Aorta (tissue), 5 donors: ENCODE measurements around the gene FAIM2. TPM values are rescaled to one million over a fixed set of nuclear protein-coding genes. Genes with fewer than 3 reads are reported as not detected.
A peak's percentile ranks its signal among the peaks of the same experiment; 100 is the strongest.

ENCODE experiments used
- ATAC-seq: fragments of 200-7000 bp; cut with Tn5 transposase; one replicate; pipeline ENCODE4 v1.9.1; 2022; ENCODE audit warnings: moderate library complexity; ENCODE audit not compliant: low FRiP score
- DNase-seq, 2 donors: peaks; one replicate each; pipeline ENCODE4 v3.0.0-alpha.2; 2020
- H3K27ac ChIP-seq, 2 donors: one replicate each; pipeline ENCODE4 v1.5.1; 2013; ENCODE audit warnings: low read length in 2 of 2, mild to moderate bottlenecking in 2 of 2, moderate library complexity in 2 of 2, control low read depth in 1 of 2, inconsistent platforms in 1 of 2, low read depth in 1 of 2
- H3K27me3 ChIP-seq, 2 donors: one replicate each; pipeline ENCODE4 v1.6.1; 2013; ENCODE audit warnings: control low read depth in 1 of 2, low read length in 1 of 2, mild to moderate bottlenecking in 1 of 2, moderate library complexity in 1 of 2; ENCODE audit not compliant: insufficient read depth in 2 of 2, control insufficient read depth in 1 of 2
- H3K36me3 ChIP-seq, 2 donors: one replicate each; pipeline ENCODE4 v1.6.1; 2013; ENCODE audit warnings: control low read depth in 1 of 2, low read length in 1 of 2, mild to moderate bottlenecking in 1 of 2; ENCODE audit not compliant: insufficient read depth in 2 of 2, control insufficient read depth in 1 of 2
- H3K4me1 ChIP-seq, 2 donors: one replicate each; pipeline ENCODE4 v1.6.1; 2013; ENCODE audit warnings: low read length in 2 of 2, control low read depth in 1 of 2, mild to moderate bottlenecking in 1 of 2, moderate library complexity in 1 of 2; ENCODE audit not compliant: insufficient read depth in 2 of 2, control insufficient read depth in 1 of 2
- H3K4me3 ChIP-seq, 2 donors: one replicate each; pipeline ENCODE4 v1.5.1; 2013; ENCODE audit warnings: low read length in 2 of 2, control low read depth in 1 of 2, mild to moderate bottlenecking in 1 of 2
- H3K9me3 ChIP-seq: one replicate; pipeline ENCODE4 v1.6.1; 2013; ENCODE audit warnings: mild to moderate bottlenecking, low read length; ENCODE audit not compliant: control insufficient read depth
- WGBS, 2 donors: extraction: QIAGEN DNeasy Blood & Tissue Kit; methylation state at CpG; one replicate each; pipeline ENCODE4 v1.1.7; 2013; 5-methylcytosine and 5-hydroxymethylcytosine counted together
- intact Hi-C, 2 donors: fragments of 100-400 bp; cut with DNase I; formaldehyde crosslinking; loops; one replicate each; pipeline versions ENCODE4 v1.14.2 to v1.15.0; 2022
- polyA plus RNA-seq, 2 donors: library from polyadenylated mRNA; stranded (reverse); fragments of 200-250 nt; gene quantifications; one replicate each; pipeline ENCODE4 v1.2.3, GENCODE V29; 2013
- total RNA-seq, 2 donors: library from RNA; stranded (reverse); fragmentation: NEBNext Ultra II Directional; extraction: Animal tissue kit (Norgen Biotek cat#: 25700); gene quantifications; one replicate each; pipeline ENCODE4 v1.2.1, GENCODE V29; 2021
- donor health status: healthy with polysubstance abuse.
- donor health status: Bipolar disorder and iron deficiency.
- donor health status: DM: no; HTN: no; CAD: no.
- donor health status: DM: no; HTN: no; CAD: no.
- donor health status: DM: yes; HTN: yes; CAD: no.

Gene FAIM2
- total and polyA plus RNA-seq, 4 donors: 0.05 to 16.4 (median 0.58) TPM; not detected in 1

DNA sequence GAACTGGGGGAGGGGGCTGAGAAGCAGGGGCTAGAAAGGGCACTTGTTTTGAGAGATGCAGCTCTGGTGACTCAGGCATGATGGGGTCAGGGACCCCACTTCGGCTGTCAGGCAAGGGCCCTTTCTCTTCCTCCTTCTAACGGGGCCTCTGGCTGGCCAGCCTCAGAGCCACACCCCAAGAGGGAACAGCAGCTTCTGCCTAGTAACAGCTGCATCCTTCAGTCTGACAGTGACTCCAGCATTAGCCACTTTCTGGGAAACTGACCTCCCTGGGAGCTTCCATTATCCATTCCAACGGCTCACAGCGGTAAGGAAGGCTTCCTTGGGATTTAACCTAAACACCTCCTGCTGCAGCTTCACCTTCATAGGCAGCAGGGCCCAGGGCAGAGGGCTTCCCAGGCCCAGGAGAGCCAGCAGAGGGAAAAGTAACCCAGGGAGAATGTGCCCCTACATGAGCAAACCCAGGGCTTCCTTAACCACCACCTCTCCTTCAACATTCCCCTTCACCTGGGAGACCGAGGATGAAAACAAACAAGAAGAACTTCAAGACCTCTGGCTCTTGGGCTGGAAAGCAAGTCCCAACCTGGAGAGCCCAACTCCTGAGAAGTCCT is 78.2 kb downstream of the FAIM2 start:
- intact Hi-C loops: loop anchor here in 1 of 2 donors (5.0 kb wide), 1 partner anchor 53 kb away; no protein-coding TSS in a partner anchor
- Histone ChIP-seq H3K27me3 (no peaks in the 10 kb centered on the region), H3K4me1 (peaks cover 0 to 2% of the 10 kb centered on the region in 2 donors), H3K9me3 (no peaks in the 10 kb centered on the region), H3K36me3 (no peaks in the 10 kb centered on the region), H3K27ac (no peak overlapping the region), H3K4me3 (no peak overlapping the region)
- no peak for ATAC-seq
- DNase-seq: peak in 1 of 2 donors; percentile 79
- WGBS, 2 donors: 47 to 51% methylated on average over 5 of the region's 5 CpGs

DNA sequence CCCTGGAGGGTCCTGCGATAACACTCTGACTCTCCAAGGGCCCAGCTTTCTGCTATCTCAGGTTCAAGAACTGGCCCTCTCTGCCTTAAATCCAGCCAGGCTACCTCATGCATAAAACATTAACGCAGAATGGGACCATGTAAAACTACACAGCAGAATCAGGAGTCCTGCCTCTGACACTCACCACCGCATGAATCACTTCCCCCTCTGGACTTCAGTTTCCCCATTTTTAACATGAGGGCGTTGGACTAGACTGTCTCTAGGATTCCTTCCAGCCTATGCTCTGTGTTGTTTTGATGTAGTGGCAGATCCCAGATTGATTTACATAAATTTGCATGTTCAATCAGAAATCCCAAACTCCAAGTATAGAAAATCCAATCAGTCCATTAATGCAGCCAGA is 78.8 kb downstream of the FAIM2 start:
- DNase-seq (no peak), ATAC-seq (no peak)
- Histone ChIP-seq H3K27me3 (no peaks in the 10 kb centered on the region), H3K4me1 (peaks cover 0 to 2% of the 10 kb centered on the region in 2 donors), H3K9me3 (no peaks in the 10 kb centered on the region), H3K36me3 (no peaks in the 10 kb centered on the region), H3K4me3 (no peak overlapping the region), H3K27ac (no peak overlapping the region)
- 59 to 67% methylated on average over 4 of the region's 4 CpGs for WGBS, 2 donors
- intact Hi-C loops: loop anchor here in 1 of 2 donors (5.0 kb wide), 1 partner anchor 53 kb away; no protein-coding TSS in a partner anchor

DNA sequence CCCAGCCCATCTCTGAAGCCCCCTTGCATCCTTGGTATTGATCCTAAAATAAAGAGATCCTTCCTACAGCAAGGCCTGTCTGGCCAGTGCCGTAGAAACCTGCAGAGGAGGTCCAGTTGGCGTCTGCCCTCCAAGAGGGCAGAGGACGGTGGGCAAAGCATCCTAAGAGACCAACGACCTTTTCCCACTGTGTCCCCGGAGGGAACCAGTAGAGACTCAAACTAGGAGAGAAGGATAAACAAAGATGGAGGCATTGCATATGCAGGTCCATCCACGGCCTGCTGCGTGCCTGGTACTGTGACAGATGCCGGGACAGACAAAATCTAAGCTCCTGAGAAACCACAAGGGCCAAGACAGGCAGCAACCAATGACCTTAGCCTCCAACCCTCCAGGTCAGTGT is 79.3 kb downstream of the FAIM2 start:
- WGBS, 2 donors: 80 to 81% methylated on average over 8 of the region's 8 CpGs
- H3K27ac ChIP-seq: no peak overlapping the region

DNA sequence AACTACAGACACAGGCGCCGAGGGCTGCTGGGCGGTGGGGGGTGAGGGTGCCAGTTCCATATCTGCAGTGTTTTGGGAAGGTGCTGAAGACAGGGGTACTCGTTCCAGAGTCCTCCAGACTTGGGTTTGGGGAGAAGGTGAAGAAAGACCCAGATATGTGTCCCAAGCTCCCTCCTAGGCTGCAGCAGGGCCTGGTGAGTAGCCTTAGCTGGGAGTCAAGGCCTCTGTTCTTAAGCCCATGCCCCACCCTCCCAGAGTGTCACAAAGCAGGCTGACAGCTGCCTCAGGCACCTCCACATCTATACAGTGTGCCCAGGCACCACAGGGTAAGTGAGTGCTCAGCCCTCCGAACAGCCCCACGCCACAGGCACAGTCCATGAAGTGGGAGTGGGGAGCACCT is 79.7 kb downstream of the FAIM2 start:
- peaks cover 0 to 2% of the 10 kb centered on the region in 2 donors for H3K4me1 ChIP-seq
- H3K36me3 ChIP-seq: no peaks in the 10 kb centered on the region

More for the DNA sequence above, 79.3 kb downstream of the FAIM2 start:
- H3K4me3 ChIP-seq: no peak overlapping the region
- peaks cover 0 to 2% of the 10 kb centered on the region in 2 donors for H3K4me1 ChIP-seq
- no peaks in the 10 kb centered on the region for H3K9me3 ChIP-seq
- no peaks in the 10 kb centered on the region for H3K27me3 ChIP-seq
- no peak for ATAC-seq
- no peaks in the 10 kb centered on the region for H3K36me3 ChIP-seq
- intact Hi-C loops: no loop called here
- peak in 1 of 2 donors; percentile 67 for DNase-seq

GRCh38 chr12:49823350-49823749 is 80.3 kb downstream of the FAIM2 start:
- Histone ChIP-seq H3K27me3 (no peaks in the 10 kb centered on the region), H3K4me1 (peaks cover 0 to 2% of the 10 kb centered on the region in 2 donors), H3K36me3 (no peaks in the 10 kb centered on the region), H3K4me3 (no peak overlapping the region), H3K9me3 (no peaks in the 10 kb centered on the region), H3K27ac (no peak overlapping the region)
- DNase-seq: no peak
- 70 to 92% methylated on average over 1 of the region's 1 CpG for WGBS, 2 donors
- intact Hi-C loops: no loop called here
- no peak for ATAC-seq

More for the DNA sequence above, 79.7 kb downstream of the FAIM2 start:
- intact Hi-C loops: no loop called here
- Histone ChIP-seq H3K27me3 (no peaks in the 10 kb centered on the region), H3K9me3 (no peaks in the 10 kb centered on the region), H3K27ac (no peak overlapping the region), H3K4me3 (no peak overlapping the region)
- WGBS, 2 donors: 83 to 84% methylated on average over 6 of the region's 6 CpGs
- DNase-seq: peak in 1 of 2 donors; percentile 56
- no peak for ATAC-seq

DNA sequence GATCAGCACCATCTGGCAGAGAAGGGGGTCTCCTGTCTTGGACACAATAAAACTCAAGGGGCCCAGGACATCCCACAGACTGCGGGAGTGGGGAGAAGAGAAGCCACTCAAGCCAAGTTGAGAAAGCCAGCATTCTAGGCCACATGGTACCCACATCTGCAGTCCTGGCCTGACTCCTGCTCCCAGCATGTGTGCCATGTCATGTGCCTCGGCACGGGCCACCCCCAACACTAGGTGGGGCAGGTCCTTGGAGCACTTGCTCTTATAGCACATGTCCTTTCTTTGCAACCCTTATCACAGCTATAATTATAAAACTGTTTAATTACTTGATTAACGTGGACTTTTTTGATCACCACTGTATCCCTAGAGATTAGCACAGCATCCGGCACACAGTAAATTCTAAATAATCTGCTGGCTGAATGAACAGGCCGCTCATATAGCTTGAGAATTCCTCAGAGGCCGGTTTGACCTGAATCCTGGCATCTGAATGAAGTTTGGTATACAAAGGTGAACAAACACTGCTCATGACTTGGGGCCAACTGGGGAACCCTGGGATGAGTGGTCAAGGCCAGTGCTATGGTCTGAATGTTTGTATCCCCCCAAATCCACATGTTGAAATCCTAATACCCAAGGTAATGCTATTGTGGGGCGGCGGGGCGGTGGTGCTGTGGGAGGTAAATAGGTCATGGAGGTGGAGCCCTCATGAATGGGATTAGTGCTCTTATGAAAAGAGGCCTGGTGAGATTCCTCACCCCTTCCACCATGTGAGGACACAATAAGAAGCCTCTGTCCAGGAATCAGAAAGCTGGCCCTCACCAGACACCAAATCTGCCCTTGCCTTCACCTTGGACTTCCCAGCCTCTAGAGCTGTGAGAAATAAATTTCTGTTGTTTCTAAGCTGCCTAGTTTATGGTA is 82.1 kb downstream of the FAIM2 start:
- intact Hi-C loops: no loop called here
- DNase-seq (peak in 1 of 2 donors; percentile 63), ATAC-seq (no peak)
- no peaks in the 10 kb centered on the region for H3K36me3 ChIP-seq
- no peaks in the 10 kb centered on the region for H3K9me3 ChIP-seq
- no peak overlapping the region for H3K4me3 ChIP-seq
- H3K27me3 ChIP-seq: no peaks in the 10 kb centered on the region
- peaks cover 0 to 2% of the 10 kb centered on the region in 2 donors for H3K4me1 ChIP-seq
- no peak overlapping the region for H3K27ac ChIP-seq
- WGBS, 2 donors: 85 to 89% methylated on average over 10 of the region's 10 CpGs

DNA sequence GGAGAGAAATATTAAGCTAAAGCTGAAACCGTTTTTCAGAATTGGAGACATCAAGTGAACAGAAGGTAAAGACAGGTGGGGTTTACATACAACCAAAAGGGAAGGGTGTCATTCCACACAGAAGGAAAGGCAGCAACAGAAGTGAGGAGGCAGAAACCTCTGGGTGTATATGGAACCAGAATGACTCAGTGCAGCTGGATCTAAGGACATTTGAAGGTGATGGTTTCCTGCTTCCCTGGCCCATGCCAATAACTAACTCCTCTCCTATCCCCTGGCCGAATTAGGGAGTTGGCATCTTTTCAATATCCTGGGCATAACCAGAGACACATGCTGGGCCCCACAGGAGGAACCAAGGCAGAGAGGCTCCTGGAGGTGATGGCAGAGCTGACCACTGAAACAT is 83.9 kb downstream of the FAIM2 start:
- intact Hi-C loops: no loop called here
- H3K27me3 ChIP-seq: no peaks in the 10 kb centered on the region
- 45 to 51% methylated on average over 2 of the region's 2 CpGs for WGBS, 2 donors
- ATAC-seq (no peak), DNase-seq (no peak)
- no peaks in the 10 kb centered on the region for H3K9me3 ChIP-seq
- H3K4me1 ChIP-seq: no peaks in the 10 kb centered on the region
- no peak overlapping the region for H3K27ac ChIP-seq
- no peak overlapping the region for H3K4me3 ChIP-seq
- H3K36me3 ChIP-seq: no peaks in the 10 kb centered on the region

DNA sequence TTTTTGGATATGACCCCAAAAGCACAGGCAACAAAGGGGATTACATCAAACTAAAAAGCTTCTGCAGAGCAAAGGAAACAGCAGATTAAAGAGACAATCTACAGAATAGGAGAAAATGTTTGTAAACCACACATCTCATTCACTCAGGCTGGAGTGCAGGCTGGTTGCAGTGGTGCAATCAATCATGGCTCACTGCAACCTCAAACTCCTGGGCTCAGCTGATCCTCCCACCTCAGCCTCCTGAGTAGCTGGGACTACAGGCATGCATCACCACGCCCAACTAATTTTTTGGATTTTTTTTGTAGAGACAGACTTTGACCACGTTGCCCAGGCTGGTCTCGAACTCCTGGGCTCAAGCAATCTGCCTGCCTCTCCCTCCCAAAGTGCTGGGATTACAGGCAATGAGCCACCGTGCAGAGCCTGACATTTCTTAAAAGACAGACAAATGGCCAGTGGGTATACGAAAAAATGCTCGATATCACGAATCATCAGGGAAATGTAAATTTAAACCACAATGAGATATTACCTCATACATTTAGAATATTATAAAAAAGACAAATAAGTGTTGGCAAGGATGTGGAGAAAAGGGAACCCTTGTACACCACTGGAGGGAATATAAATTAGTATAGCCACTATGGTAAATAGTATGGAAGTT is 85.3 kb downstream of the FAIM2 start:
- H3K4me3 ChIP-seq: no peak overlapping the region
- H3K36me3 ChIP-seq: no peaks in the 10 kb centered on the region
- no peaks in the 10 kb centered on the region for H3K4me1 ChIP-seq
- H3K9me3 ChIP-seq: no peaks in the 10 kb centered on the region
- intact Hi-C loops: no loop called here
- 66 to 69% methylated on average over 7 of the region's 7 CpGs for WGBS, 2 donors
- ATAC-seq (no peak), DNase-seq (no peak)
- no peak overlapping the region for H3K27ac ChIP-seq
- no peaks in the 10 kb centered on the region for H3K27me3 ChIP-seq
